OCI-LY3 (cell line): Measurements from ENCODE around the gene GPR12.

Experiments used
- CTCF ChIP-seq: fragments of 200-600, 300-600 bp; sonication (generic); IDR thresholded peaks from 2 replicates; pipeline ENCODE4 v1.5.1; 2014; ENCODE audit warnings: antibody characterized with exemption, low read length, low read depth
- EZH2phosphoT487 ChIP-seq: fragments of 200-600 bp; shearing (Covaris generic); IDR thresholded peaks from 2 replicates; pipeline ENCODE4 v1.6.1; 2018; ENCODE audit warnings: antibody characterized with exemption, mixed run types, low read depth

- TF ChIP-seq CTCF (no peak), EZH2phosphoT487 (no peak)
Measured at GRCh38 chr13:26743971-26744370, 16.6 kb downstream of the GPR12 start.
